SU-DHL-6 (cell line): ENCODE measurements around the gene HTATIP2.

ENCODE experiments used
- H2AFZ ChIP-seq: fragments of 200-600 bp; sonication (generic); 2 replicates; pipeline ENCODE4 v1.6.1; 2014; ENCODE audit warnings: low read depth, mild to moderate bottlenecking, moderate library complexity, mixed read lengths, antibody characterized with exemption, low read length; ENCODE audit not compliant: severe bottlenecking
- H3F3A ChIP-seq: fragments of 200-600 bp; shearing (Covaris generic); 2 replicates; pipeline ENCODE4 v1.6.0; 2016; ENCODE audit warnings: antibody characterized with exemption, mild to moderate bottlenecking; ENCODE audit not compliant: insufficient read depth
- H3K27ac ChIP-seq: fragments of 200-600 bp; sonication (generic); 2 replicates; pipeline ENCODE4 v1.5.1; 2016; ENCODE audit warnings: low read depth, mild to moderate bottlenecking, low read length, moderate library complexity, mixed read lengths
- H3K27me3 ChIP-seq: fragments of 200-600 bp; sonication (generic), shearing (Covaris generic); 2 replicates; pipeline ENCODE4 v1.6.0; 2014; ENCODE audit warnings: mild to moderate bottlenecking, low read length
- H3K36me3 ChIP-seq: fragments of 200-600 bp; sonication (generic); 2 replicates; pipeline ENCODE4 v1.6.1; 2014; ENCODE audit warnings: mild to moderate bottlenecking, low read length, mixed read lengths
- H3K4me2 ChIP-seq: fragments of 300-600, 200-600 bp; shearing (Covaris generic), sonication (generic); 2 replicates; pipeline ENCODE4 v1.6.0; 2014; ENCODE audit warnings: low read length, low read depth, mild to moderate bottlenecking; ENCODE audit not compliant: poor library complexity, severe bottlenecking
- H3K4me3 ChIP-seq: fragments of 200-600 bp; sonication (generic); 2 replicates; pipeline ENCODE4 v1.5.1; 2014; ENCODE audit warnings: antibody characterized with exemption, low read length, mild to moderate bottlenecking, mixed read lengths; ENCODE audit not compliant: insufficient read depth, poor library complexity, severe bottlenecking
- H3K79me2 ChIP-seq: fragments of 200-600 bp; sonication (generic); 2 replicates; pipeline ENCODE4 v1.6.1; 2014; ENCODE audit warnings: mild to moderate bottlenecking, low read length, moderate library complexity; ENCODE audit not compliant: insufficient read depth
- H3K9ac ChIP-seq: fragments of 200-600 bp; sonication (generic); 2 replicates; pipeline ENCODE4 v1.7.0; 2014; ENCODE audit warnings: mild to moderate bottlenecking, low read length
- H3K9me2 ChIP-seq: fragments of 200-600 bp; sonication (generic); replicated peaks from 2 replicates; pipeline ENCODE4 v1.6.1; 2014; ENCODE audit warnings: low read length; ENCODE audit not compliant: insufficient read depth
- H3K9me3 ChIP-seq: fragments of 200-600 bp; sonication (generic); 2 replicates; pipeline ENCODE4 v1.6.1; 2014; ENCODE audit warnings: low read length, mixed read lengths; ENCODE audit not compliant: insufficient read depth
- H4K20me1 ChIP-seq: fragments of 200-600 bp; sonication (generic); 2 replicates; pipeline ENCODE4 v1.6.1; 2014; ENCODE audit warnings: low read depth, mild to moderate bottlenecking, antibody characterized with exemption, low read length, moderate library complexity, mixed read lengths
- CTCF ChIP-seq: fragments of 200-600 bp; sonication (generic); IDR thresholded peaks from one replicate; pipeline ENCODE4 v1.5.1; 2017; ENCODE audit warnings: antibody characterized with exemption, mild to moderate bottlenecking, low read length, moderate library complexity; ENCODE audit not compliant: insufficient read depth, poor library complexity, severe bottlenecking
- EZH2phosphoT487 ChIP-seq: fragments of 200-600 bp; sonication (generic), shearing (Covaris generic); conservative IDR thresholded peaks from 2 replicates; pipeline ENCODE4 v1.6.1; 2018; ENCODE audit warnings: mild to moderate bottlenecking, antibody characterized with exemption, low read length, moderate library complexity, mixed read lengths

The HTATIP2 gene

DNA sequence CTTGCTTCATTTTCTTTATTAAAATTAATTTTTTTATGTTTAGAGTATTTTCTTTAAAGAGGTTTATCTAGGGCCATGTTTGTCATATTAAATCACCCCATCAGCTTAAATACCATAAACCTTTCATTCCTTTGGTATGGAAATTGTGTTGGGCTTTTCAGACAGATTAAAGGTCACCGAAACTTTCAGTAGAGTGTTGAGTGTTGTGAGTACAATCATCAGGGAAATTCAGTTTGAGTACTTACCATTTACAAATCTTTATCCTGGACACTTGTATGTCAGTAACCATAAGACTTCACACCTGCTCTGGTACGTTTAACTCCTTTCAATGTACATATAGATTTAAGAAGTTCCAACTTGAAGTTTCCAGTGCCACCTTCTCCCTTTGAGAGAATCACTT lies 36.0 kb downstream of the HTATIP2 start:
- H4K20me1 ChIP-seq, result peaks cover 19% of the 10 kb centered on the region

DNA sequence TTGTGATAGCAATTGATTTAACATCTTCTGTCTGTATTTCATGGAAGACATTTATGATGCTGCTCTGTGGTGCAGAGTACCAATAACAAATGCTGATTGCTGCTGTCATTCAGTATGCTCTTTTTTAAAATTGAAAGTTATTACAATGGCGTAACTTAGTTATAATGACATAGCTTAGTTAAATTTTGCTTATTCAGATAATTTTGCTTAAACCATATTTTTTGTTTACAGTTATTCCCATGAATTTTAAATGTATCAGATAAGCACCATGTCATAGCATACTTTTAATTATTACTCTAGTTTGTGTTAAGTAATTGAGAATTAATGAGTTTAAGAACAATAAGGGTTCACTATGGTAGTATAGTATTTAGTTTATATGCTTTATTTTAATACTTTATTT lies 39.5 kb downstream of the HTATIP2 start:
- Histone ChIP-seq H3K9me3 (no peaks in the 10 kb centered on the region), H3K9ac (no peak overlapping the region), H4K20me1 (peaks cover 19% of the 10 kb centered on the region), H3K4me3 (no peak overlapping the region), H3K4me2 (no peak overlapping the region), H3K36me3 (peaks cover 86% of the 10 kb centered on the region), H2AFZ (no peak overlapping the region), H3K79me2 (0 out of 2 replicates have a peak, but pooled peaks cover 19% of the 10 kb centered on the region), H3K9me2 (no peaks in the 10 kb centered on the region), H3K27ac (no peak overlapping the region), H3F3A (peaks cover 7% of the 10 kb centered on the region), H3K27me3 (no peaks in the 10 kb centered on the region)
- no peak for TF ChIP-seq EZH2phosphoT487
- no peak for TF ChIP-seq CTCF

More for the DNA sequence above, 36.0 kb downstream of the HTATIP2 start:
- H3K36me3 ChIP-seq, result peaks cover 78% of the 10 kb centered on the region
- no peaks in the 10 kb centered on the region for H3K9me3 ChIP-seq
- no peak overlapping the region for H3K4me2 ChIP-seq
- TF ChIP-seq EZH2phosphoT487 (no peak), CTCF (no peak)
- no peak overlapping the region for H3K27ac ChIP-seq
- no peaks in the 10 kb centered on the region for H3K9me2 ChIP-seq
- H3K79me2 ChIP-seq, result peaks cover 26% of the 10 kb centered on the region; the same call in 1 of the 2 replicates
- no peaks in the 10 kb centered on the region for H3K27me3 ChIP-seq
- no peak overlapping the region for H3K4me3 ChIP-seq
- peaks cover 16% of the 10 kb centered on the region for H3F3A ChIP-seq
- H3K9ac ChIP-seq, result no peak overlapping the region
- no peak overlapping the region for H2AFZ ChIP-seq

DNA sequence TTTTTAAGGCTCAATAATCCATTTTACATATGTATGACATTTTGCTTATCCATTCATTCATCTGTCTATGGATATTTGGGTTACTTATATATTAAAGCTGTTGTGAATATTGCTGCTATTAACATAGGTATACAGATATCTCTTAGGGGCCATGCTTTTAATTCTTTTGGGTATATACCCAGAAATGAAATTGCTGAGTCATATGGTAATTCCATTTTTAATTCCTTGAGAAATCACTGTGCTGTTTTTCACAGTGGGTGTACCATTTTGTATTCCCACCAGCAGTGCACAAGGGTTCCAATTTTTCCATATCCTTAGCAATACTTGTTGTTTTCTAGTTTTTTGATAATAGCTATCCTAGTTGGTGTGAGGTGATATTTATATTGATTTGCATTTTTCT lies 43.0 kb downstream of the HTATIP2 start:
- peaks cover 9% of the 10 kb centered on the region; the same call in 1 of the 2 replicates for H3F3A ChIP-seq
- H3K9me2 ChIP-seq, result no peaks in the 10 kb centered on the region
- H3K4me3 ChIP-seq, result no peak overlapping the region
- 0 out of 2 replicates have a peak, but pooled peaks cover 3% of the 10 kb centered on the region for H3K79me2 ChIP-seq
- no peaks in the 10 kb centered on the region for H3K9me3 ChIP-seq
- H3K27ac ChIP-seq, result no peak overlapping the region
- H4K20me1 ChIP-seq, result 0 out of 2 replicates have a peak, but pooled peaks cover 4% of the 10 kb centered on the region
- H3K9ac ChIP-seq, result no peak overlapping the region
- no peaks in the 10 kb centered on the region for H3K27me3 ChIP-seq
- no peak overlapping the region for H3K4me2 ChIP-seq
- H2AFZ ChIP-seq, result no peak overlapping the region
- H3K36me3 ChIP-seq, result peaks cover 84% of the 10 kb centered on the region
- TF ChIP-seq CTCF, result no peak
- no peak for TF ChIP-seq EZH2phosphoT487
